ENCODE data around the gene TMEM200A.

DNA sequence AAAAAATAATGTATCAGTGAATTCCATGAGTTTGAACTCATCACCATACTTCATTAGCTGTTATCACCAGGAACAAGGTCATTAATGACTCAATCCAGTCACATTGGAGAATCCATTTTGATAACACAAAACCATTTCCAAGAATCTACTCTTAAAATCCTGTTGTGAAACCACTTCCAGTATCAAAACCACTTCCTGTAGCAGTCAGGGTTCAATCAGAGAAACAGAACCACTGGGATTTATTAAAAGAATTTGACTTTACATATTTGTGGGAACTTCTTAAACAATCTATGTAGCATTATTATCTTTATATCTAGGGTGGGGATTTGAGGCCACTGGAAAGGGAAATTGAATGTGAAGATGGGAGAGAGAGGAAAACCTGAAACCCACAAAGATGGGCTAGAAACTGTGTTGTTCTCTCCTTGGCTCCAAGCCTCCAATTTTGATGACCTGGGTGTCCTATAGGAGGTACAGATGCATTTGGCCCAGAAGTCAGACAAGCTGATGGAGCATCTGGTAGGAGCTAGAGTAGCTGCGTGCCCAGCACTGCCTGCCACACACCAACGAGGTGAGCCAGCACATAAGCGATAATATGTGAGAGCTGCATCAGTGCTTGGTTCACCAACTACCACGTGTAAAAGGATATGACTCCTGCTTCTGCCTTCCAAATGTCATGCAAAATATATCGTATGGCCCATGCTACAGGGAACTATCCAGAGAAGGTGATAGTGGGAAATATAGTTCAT, 117.0 kb downstream of the TMEM200A start:
- TF ChIP-seq EZH2 (IDR thresholded peaks at IDR 0.05; ENCODE audit: borderline replicate concordance, control insufficient read depth, low read depth, low read length), result no peak
- TF ChIP-seq, protein P1, sequence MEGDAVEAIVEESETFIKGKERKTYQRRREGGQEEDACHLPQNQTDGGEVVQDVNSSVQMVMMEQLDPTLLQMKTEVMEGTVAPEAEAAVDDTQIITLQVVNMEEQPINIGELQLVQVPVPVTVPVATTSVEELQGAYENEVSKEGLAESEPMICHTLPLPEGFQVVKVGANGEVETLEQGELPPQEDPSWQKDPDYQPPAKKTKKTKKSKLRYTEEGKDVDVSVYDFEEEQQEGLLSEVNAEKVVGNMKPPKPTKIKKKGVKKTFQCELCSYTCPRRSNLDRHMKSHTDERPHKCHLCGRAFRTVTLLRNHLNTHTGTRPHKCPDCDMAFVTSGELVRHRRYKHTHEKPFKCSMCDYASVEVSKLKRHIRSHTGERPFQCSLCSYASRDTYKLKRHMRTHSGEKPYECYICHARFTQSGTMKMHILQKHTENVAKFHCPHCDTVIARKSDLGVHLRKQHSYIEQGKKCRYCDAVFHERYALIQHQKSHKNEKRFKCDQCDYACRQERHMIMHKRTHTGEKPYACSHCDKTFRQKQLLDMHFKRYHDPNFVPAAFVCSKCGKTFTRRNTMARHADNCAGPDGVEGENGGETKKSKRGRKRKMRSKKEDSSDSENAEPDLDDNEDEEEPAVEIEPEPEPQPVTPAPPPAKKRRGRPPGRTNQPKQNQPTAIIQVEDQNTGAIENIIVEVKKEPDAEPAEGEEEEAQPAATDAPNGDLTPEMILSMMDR (IDR thresholded peaks at IDR 0.05 in 2 of 3, conservative IDR thresholded peaks at IDR 0.05 in 1 of 3; ENCODE audit: control insufficient read depth in 2 of 3, extremely low read depth in 1 of 3, insufficient read depth in 1 of 3, low read depth in 3 of 3, low read length in 3 of 3), result no peak
- TF ChIP-seq BHLHE40 (IDR thresholded peaks at IDR 0.05; ENCODE audit: borderline replicate concordance in 1 of 2, low read depth in 2 of 2, low read length in 1 of 2), result no peak
- TF ChIP-seq ATF7 (IDR thresholded peaks at IDR 0.05; ENCODE audit: low read depth), result no peak
- TF ChIP-seq YY1 (IDR thresholded peaks at IDR 0.05; ENCODE audit: low read depth, low read length), result no peak
- TF ChIP-seq, protein P2, sequence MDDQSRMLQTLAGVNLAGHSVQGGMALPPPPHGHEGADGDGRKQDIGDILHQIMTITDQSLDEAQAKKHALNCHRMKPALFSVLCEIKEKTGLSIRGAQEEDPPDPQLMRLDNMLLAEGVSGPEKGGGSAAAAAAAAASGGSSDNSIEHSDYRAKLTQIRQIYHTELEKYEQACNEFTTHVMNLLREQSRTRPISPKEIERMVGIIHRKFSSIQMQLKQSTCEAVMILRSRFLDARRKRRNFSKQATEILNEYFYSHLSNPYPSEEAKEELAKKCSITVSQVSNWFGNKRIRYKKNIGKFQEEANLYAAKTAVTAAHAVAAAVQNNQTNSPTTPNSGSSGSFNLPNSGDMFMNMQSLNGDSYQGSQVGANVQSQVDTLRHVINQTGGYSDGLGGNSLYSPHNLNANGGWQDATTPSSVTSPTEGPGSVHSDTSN (IDR thresholded peaks at IDR 0.05; ENCODE audit: insufficient replicate concordance, low read depth, low read length), result no peak
- no peak for TF ChIP-seq IRF5 (IDR thresholded peaks at IDR 0.05; ENCODE audit: borderline replicate concordance)
- TF ChIP-seq, protein P3, sequence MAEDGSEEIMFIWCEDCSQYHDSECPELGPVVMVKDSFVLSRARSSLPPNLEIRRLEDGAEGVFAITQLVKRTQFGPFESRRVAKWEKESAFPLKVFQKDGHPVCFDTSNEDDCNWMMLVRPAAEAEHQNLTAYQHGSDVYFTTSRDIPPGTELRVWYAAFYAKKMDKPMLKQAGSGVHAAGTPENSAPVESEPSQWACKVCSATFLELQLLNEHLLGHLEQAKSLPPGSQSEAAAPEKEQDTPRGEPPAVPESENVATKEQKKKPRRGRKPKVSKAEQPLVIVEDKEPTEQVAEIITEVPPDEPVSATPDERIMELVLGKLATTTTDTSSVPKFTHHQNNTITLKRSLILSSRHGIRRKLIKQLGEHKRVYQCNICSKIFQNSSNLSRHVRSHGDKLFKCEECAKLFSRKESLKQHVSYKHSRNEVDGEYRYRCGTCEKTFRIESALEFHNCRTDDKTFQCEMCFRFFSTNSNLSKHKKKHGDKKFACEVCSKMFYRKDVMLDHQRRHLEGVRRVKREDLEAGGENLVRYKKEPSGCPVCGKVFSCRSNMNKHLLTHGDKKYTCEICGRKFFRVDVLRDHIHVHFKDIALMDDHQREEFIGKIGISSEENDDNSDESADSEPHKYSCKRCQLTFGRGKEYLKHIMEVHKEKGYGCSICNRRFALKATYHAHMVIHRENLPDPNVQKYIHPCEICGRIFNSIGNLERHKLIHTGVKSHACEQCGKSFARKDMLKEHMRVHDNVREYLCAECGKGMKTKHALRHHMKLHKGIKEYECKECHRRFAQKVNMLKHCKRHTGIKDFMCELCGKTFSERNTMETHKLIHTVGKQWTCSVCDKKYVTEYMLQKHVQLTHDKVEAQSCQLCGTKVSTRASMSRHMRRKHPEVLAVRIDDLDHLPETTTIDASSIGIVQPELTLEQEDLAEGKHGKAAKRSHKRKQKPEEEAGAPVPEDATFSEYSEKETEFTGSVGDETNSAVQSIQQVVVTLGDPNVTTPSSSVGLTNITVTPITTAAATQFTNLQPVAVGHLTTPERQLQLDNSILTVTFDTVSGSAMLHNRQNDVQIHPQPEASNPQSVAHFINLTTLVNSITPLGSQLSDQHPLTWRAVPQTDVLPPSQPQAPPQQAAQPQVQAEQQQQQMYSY (CRISPR knock-in tag; IDR thresholded peaks at IDR 0.05), result no peak
- TF ChIP-seq NR2C2 (IDR thresholded peaks at IDR 0.05; ENCODE audit: borderline replicate concordance, control insufficient read depth, insufficient read length, low read depth), result no peak
- no peak for TF ChIP-seq FOXK2 (IDR thresholded peaks at IDR 0.05)
- TF ChIP-seq RAD51 (IDR thresholded peaks at IDR 0.05), result no peak
